ENCODE data around the gene STAT5A.

The STAT5A gene

DNA sequence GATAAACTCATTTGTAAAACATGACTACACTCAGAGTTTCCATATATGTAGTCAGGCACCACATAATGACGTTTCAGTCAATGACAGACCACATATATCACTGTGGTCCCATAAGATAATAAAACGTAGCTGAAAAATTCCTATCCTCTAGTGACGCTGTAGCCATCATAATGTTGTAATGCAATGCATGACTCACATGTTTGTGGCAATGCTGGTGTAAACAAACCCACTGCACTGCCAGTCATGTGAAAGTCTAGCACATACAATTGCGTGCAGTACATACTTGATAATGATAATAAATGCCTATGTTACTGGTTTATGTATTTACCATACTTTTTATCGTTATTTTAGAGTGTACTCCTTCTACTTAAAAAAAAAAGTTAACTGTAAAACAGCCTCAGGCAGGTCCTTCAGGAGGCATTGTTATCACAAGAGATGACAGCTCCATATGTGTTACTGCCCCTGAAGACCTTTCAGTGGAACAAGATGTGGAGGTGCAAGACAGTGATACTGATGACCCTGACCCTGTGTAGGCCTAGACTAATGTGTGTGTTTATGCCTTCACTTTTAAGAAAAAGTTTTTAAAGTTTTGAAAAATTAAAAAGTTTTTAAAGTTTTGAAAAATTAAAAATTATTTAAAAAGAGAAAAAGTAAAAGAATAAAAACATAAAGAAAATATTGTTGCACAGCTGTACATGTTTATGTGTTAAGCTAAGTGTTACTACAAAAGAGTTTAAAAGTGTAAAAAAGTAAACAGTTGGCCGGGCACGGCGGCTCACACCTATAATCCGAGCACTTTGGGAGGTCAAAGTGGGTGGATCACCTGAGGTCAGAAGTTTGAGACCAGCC is 21.2 kb upstream of the STAT5A start (continued):
- TF ChIP-seq BCL11B (tag by site-specific recombination; IDR thresholded peaks at IDR 0.05; ENCODE audit: low read depth) (no peak), ZBTB21 (tag by site-specific recombination; IDR thresholded peaks at IDR 0.05) (peak; percentile 98), ZNF561 (tag by site-specific recombination; IDR thresholded peaks at IDR 0.05; ENCODE audit: borderline replicate concordance) (0 out of 2 replicates have a peak, but pooled peaks have one; percentile 64), ZNF548 (tag by site-specific recombination; IDR thresholded peaks at IDR 0.05) (no peak), ZNF37A (tag by site-specific recombination; IDR thresholded peaks at IDR 0.05) (no peak), ZNF626 (tag by site-specific recombination; IDR thresholded peaks at IDR 0.05) (no peak), ZNF837 (tag by site-specific recombination; IDR thresholded peaks at IDR 0.05) (no peak), ZBTB6 (tag by site-specific recombination; IDR thresholded peaks at IDR 0.05) (no peak), ZNF585B (tag by site-specific recombination; IDR thresholded peaks at IDR 0.05) (no peak), ZSCAN30 (tag by site-specific recombination; IDR thresholded peaks at IDR 0.05) (peak; percentile 64; the same call in 1 of the 2 replicates), ZNF138 (tag by site-specific recombination; IDR thresholded peaks at IDR 0.05; ENCODE audit: borderline replicate concordance) (no peak), ZNF302 (tag by site-specific recombination; IDR thresholded peaks at IDR 0.05; ENCODE audit: low read depth) (no peak), ZNF404 (tag by site-specific recombination; IDR thresholded peaks at IDR 0.05) (no peak), ZNF654 (tag by site-specific recombination; IDR thresholded peaks at IDR 0.05; ENCODE audit: low read depth) (no peak), ZNF140 (tag by site-specific recombination; IDR thresholded peaks at IDR 0.05) (no peak), ZBTB17 (tag by site-specific recombination; IDR thresholded peaks at IDR 0.05) (peak; percentile 54; the same call in 1 of the 2 replicates), ZNF514 (tag by site-specific recombination; IDR thresholded peaks at IDR 0.05) (no peak), ZNF350 (tag by site-specific recombination; IDR thresholded peaks at IDR 0.05) (no peak), ZNF133 (tag by site-specific recombination; IDR thresholded peaks at IDR 0.05) (no peak), ZNF488 (tag by site-specific recombination; IDR thresholded peaks at IDR 0.05) (no peak), ZNF843 (tag by site-specific recombination; IDR thresholded peaks at IDR 0.05) (no peak), SP7 (tag by site-specific recombination; IDR thresholded peaks at IDR 0.05) (peak; percentile 91), ZIC2 (tag by site-specific recombination; IDR thresholded peaks at IDR 0.05) (no peak), ZNF157 (tag by site-specific recombination; IDR thresholded peaks at IDR 0.05) (no peak), PRDM1 (tag by site-specific recombination; IDR thresholded peaks at IDR 0.05) (peak; percentile 30; the same call in 1 of the 2 replicates), ZBTB7A (tag by site-specific recombination; IDR thresholded peaks at IDR 0.05; ENCODE audit: low read depth) (no peak), GLI2 (tag by site-specific recombination; IDR thresholded peaks at IDR 0.05; ENCODE audit: borderline replicate concordance, low read depth) (no peak), ZNF701 (tag by site-specific recombination; IDR thresholded peaks at IDR 0.05) (no peak), ZBTB11 (tag by site-specific recombination; conservative IDR thresholded peaks at IDR 0.05; ENCODE audit: low read depth) (no peak)
- TF ChIP-seq, protein P1, sequence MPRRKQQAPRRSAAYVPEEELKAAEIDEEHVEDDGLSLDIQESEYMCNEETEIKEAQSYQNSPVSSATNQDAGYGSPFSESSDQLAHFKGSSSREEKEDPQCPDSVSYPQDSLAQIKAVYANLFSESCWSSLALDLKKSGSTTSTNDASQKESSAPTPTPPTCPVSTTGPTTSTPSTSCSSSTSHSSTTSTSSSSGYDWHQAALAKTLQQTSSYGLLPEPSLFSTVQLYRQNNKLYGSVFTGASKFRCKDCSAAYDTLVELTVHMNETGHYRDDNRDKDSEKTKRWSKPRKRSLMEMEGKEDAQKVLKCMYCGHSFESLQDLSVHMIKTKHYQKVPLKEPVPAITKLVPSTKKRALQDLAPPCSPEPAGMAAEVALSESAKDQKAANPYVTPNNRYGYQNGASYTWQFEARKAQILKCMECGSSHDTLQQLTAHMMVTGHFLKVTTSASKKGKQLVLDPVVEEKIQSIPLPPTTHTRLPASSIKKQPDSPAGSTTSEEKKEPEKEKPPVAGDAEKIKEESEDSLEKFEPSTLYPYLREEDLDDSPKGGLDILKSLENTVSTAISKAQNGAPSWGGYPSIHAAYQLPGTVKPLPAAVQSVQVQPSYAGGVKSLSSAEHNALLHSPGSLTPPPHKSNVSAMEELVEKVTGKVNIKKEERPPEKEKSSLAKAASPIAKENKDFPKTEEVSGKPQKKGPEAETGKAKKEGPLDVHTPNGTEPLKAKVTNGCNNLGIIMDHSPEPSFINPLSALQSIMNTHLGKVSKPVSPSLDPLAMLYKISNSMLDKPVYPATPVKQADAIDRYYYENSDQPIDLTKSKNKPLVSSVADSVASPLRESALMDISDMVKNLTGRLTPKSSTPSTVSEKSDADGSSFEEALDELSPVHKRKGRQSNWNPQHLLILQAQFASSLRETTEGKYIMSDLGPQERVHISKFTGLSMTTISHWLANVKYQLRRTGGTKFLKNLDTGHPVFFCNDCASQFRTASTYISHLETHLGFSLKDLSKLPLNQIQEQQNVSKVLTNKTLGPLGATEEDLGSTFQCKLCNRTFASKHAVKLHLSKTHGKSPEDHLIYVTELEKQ (tag by site-specific recombination; IDR thresholded peaks at IDR 0.05; ENCODE audit: borderline replicate concordance), result peak; percentile 87; the same call in 1 of the 2 replicates
- TF ChIP-seq, protein P2, sequence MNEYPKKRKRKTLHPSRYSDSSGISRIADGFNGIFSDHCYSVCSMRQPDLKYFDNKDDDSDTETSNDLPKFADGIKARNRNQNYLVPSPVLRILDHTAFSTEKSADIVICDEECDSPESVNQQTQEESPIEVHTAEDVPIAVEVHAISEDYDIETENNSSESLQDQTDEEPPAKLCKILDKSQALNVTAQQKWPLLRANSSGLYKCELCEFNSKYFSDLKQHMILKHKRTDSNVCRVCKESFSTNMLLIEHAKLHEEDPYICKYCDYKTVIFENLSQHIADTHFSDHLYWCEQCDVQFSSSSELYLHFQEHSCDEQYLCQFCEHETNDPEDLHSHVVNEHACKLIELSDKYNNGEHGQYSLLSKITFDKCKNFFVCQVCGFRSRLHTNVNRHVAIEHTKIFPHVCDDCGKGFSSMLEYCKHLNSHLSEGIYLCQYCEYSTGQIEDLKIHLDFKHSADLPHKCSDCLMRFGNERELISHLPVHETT (tag by site-specific recombination; IDR thresholded peaks at IDR 0.05), result peak; percentile 86; the same call in 1 of the 2 replicates
